Tibial artery (tissue), 4 donors: ENCODE measurements around the gene FHOD3.

Experiments
- DNase-seq, 2 donors: peaks; one replicate each; pipeline ENCODE4 v3.0.0-alpha.2; 2019
- H3K27ac ChIP-seq, 2 donors: fragments of 200-600 bp; sonication (generic) in 1 of 2; 1 replicate in 1 of 2; 2 replicates in 1 of 2; pipeline ENCODE4 v1.5.1; 2018 to 2019; ENCODE audit warnings: mild to moderate bottlenecking in 1 of 2
- H3K27me3 ChIP-seq, 2 donors: fragments of 200-600 bp; sonication (generic) in 1 of 2; one replicate each; pipeline versions ENCODE4 v1.5.1 to v1.6.0; 2016 to 2019
- H3K36me3 ChIP-seq, 3 donors: fragments of 200-600 bp; sonication (generic) in 2 of 3; one replicate each; pipeline ENCODE4 v1.5.1; 2016 to 2019; ENCODE audit warnings: mild to moderate bottlenecking in 2 of 3
- H3K4me1 ChIP-seq, 4 donors: fragments of 200-600 bp; sonication (generic) in 2 of 4; 1 replicate in 3 of 4; 2 replicates in 1 of 4; pipeline ENCODE4 v1.5.1; 2016 to 2019
- H3K4me3 ChIP-seq, 2 donors: fragments of 200-600 bp; sonication (generic) in 1 of 2; 1 replicate in 1 of 2; 2 replicates in 1 of 2; pipeline ENCODE4 v1.5.1; 2018 to 2019; ENCODE audit warnings: mild to moderate bottlenecking in 2 of 2
- H3K9me3 ChIP-seq, 3 donors: fragments of 200-600 bp; sonication (generic) in 1 of 3; one replicate each; pipeline ENCODE4 v1.5.1; 2016 to 2019
- intact Hi-C: fragments of 100-400 bp; cut with DNase I; formaldehyde crosslinking; loops from one replicate; pipeline ENCODE4 v1.15.0; 2023; ENCODE audit warnings: low total_unique reads
- TF ChIP-seq, protein P1 (sequence below), 2 experiments: fragments of 200-600 bp in 1 of 2; fragments of 450-650 bp in 1 of 2; IDR thresholded peaks; one replicate each; pipeline ENCODE4 v1.5.1; 2017 to 2019; ENCODE audit warnings: antibody characterized with exemption in 2 of 2, mild to moderate bottlenecking in 1 of 2, moderate library complexity in 1 of 2

The FHOD3 gene

DNA sequence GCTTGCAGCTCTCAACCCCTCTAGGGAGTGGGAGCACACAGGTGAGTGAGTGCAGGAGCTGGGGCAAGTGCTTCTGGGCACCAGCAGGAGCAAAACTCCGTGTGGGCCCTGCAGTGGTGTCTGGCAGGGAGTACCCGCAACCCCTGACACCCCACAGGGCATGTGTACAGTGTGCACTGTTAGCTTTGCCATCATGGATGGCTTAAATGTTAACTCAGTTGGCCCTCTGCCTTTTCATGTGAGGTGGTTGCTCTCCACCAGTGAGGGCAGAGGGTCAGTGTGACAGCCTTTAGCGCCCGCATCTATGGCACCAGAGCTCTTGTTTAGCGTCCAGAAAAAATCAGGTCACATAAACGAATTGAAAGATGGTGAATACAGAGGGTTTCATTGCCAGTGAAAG lies 438.6 kb downstream of the FHOD3 start:
- TF ChIP-seq, protein P1, sequence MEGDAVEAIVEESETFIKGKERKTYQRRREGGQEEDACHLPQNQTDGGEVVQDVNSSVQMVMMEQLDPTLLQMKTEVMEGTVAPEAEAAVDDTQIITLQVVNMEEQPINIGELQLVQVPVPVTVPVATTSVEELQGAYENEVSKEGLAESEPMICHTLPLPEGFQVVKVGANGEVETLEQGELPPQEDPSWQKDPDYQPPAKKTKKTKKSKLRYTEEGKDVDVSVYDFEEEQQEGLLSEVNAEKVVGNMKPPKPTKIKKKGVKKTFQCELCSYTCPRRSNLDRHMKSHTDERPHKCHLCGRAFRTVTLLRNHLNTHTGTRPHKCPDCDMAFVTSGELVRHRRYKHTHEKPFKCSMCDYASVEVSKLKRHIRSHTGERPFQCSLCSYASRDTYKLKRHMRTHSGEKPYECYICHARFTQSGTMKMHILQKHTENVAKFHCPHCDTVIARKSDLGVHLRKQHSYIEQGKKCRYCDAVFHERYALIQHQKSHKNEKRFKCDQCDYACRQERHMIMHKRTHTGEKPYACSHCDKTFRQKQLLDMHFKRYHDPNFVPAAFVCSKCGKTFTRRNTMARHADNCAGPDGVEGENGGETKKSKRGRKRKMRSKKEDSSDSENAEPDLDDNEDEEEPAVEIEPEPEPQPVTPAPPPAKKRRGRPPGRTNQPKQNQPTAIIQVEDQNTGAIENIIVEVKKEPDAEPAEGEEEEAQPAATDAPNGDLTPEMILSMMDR (IDR thresholded peaks at IDR 0.05), result no peak
- H3K4me1 ChIP-seq, result no peaks in the 10 kb centered on the region
- H3K27me3 ChIP-seq, result no peaks in the 10 kb centered on the region
- no peak overlapping the region for H3K27ac ChIP-seq
- intact Hi-C loops, result no loop called here
- H3K9me3 ChIP-seq, result no peaks in the 10 kb centered on the region
- no peak for DNase-seq
- H3K36me3 ChIP-seq, result peaks cover 20 to 38% (median 33%) of the 10 kb centered on the region in 3 donors
- no peak overlapping the region for H3K4me3 ChIP-seq

DNA sequence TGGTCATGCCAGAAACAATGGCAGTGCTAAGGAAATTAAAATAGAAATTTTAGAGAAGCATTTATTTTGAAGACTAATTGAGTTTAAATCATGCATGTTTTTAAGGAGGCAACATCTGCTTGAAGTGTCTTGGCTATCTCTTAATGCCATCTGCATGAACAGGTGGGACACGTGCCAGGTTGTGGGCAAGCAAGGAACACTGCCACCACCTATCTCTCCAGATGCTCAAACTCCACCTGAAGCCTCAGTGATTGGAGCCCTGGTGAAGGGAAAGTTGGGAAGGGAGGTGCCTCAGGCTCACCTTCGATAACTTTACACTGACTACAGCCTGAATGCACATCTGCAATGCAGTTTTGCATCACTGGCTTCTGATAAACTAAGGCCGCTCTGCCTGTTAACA lies 439.8 kb downstream of the FHOD3 start:
- no peaks in the 10 kb centered on the region for H3K27me3 ChIP-seq
- intact Hi-C loops, result no loop called here
- H3K36me3 ChIP-seq, result peaks cover 22 to 37% (median 36%) of the 10 kb centered on the region in 3 donors
- TF ChIP-seq, protein P1 (IDR thresholded peaks at IDR 0.05), result no peak
- no peak overlapping the region for H3K27ac ChIP-seq
- H3K4me1 ChIP-seq, result no peaks in the 10 kb centered on the region
- H3K9me3 ChIP-seq, result no peaks in the 10 kb centered on the region
- H3K4me3 ChIP-seq, result no peak overlapping the region
- no peak for DNase-seq

DNA sequence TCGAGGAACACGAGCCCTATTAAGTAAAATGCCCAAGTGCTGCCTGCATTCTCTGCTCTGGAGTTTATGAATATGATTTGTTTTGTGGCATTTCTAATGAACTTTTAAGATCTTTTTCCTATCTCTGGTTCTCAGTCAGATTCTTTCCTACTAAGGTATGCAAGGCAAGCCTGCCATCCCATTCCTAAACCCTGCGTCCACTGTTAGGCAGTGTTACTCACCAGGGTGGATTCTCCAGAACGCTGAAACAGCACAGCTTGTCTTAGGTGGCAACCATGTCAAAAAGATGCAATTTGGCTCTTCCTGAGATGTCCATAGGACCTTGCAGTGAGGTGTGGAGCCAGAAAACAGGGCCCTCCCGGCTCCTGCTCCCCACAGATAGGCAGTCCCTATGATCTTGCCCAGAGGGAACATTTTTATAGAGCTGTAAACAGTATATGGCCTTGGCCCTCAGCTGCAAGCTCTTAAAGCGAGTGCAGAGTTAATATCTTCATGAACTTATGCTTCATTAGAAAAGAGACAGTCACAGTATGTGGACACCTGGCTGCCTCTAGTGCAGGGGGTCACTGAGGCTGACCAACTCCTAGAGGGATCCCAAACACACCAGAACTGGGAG lies 446.9 kb downstream of the FHOD3 start:
- Histone ChIP-seq H3K36me3 (peaks cover 28 to 55% (median 34%) of the 10 kb centered on the region in 3 donors), H3K4me1 (no peaks in the 10 kb centered on the region), H3K9me3 (no peaks in the 10 kb centered on the region), H3K4me3 (no peak overlapping the region), H3K27me3 (no peaks in the 10 kb centered on the region), H3K27ac (no peak overlapping the region)
- TF ChIP-seq, protein P1 (IDR thresholded peaks at IDR 0.05), result no peak
- intact Hi-C loops, result no loop called here
- no peak for DNase-seq

DNA sequence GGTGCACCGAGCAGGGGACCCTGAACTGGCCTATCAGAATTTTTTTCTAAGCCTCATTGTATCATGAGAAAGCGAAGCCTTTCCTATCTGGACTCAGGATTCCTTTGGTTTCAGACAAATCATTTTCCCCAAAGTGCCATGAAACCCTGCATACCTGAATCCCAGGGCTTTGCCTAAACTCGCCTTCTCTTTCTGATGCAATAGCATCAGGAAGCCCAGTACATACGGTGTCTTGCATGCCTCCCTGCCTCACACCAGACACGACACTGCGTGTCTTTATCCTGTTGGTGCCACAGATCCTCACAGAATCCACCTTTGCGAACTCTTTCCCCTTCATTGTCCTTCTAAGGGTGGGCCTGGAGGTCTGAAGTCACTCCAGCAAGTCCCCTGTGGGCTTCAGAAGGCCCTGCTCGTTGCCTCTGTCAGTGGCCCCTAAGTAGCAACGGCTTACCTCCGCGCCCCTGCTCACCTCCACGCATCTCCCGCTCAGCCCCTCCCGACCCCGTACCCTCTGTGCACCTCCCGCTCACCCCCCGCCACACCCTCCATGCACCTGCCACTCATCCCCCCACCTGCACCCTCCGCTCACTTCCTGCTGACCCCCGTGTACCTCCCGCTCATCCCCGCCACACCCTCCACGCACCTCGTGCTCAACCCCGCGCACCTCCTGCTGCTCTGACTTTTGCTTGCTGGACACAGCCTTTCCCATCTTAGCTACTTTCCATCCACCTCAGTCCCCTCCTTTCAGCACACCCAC lies 447.9 kb downstream of the FHOD3 start:
- no peaks in the 10 kb centered on the region for H3K4me1 ChIP-seq
- no peak overlapping the region for H3K4me3 ChIP-seq
- no peaks in the 10 kb centered on the region for H3K9me3 ChIP-seq
- TF ChIP-seq, protein P1 (IDR thresholded peaks at IDR 0.05), result no peak
- DNase-seq, result no peak
- peaks cover 28 to 55% (median 34%) of the 10 kb centered on the region in 3 donors for H3K36me3 ChIP-seq
- intact Hi-C loops, result no loop called here
- no peaks in the 10 kb centered on the region for H3K27me3 ChIP-seq
- H3K27ac ChIP-seq, result no peak overlapping the region

DNA sequence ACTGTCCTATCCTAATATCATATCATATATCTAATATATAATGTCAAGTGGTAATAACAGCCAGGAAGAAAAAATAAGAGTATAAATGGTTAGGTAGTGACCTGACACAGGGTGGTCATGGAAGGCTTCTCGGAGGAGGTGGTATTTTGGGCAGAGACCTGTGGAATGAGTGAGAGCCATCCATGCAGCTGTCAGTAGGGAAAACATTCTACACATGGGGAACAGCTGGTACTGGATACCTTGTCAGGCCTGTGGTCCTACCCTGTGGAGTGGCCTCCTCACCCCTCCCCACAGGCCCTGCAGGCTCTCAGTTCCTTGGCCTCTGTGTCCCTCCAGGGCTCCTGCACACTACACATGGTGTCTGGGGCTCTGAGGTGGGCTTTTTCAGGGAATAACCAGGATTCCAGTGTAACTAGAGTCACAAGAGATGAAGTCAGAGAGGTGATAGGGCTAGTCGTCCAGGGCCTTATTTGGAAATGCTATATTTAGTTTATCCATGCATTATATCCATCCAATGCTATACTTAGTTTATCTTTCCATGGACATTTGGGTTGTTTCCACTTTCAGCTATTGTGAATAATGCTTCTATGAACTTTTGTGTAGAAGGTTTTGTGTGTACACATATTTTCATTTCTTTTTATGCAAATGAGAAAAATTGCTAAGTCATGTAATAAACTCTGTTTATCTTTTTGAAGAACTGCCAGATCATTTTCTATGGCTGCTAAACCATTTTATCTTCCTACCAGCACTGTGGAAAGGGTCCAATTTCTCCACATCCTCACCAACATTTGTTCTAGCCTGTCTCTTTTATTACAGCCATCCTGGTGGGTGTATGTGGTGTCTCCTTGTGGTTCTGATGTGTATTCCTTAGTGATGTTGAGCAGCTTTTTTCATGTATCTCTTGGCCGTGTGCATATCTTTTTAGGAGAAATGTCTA lies 455.7 kb downstream of the FHOD3 start:
- DNase-seq, result no peak
- intact Hi-C loops, result loop anchor here (10.0 kb wide), 1 partner anchor 58 kb away; no protein-coding TSS in a partner anchor
- H3K36me3 ChIP-seq, result no peaks in the 10 kb centered on the region
- H3K27ac ChIP-seq, result peak overlapping the region; percentile 2 to 40
- no peaks in the 10 kb centered on the region for H3K9me3 ChIP-seq
- H3K4me1 ChIP-seq, result peaks cover 0 to 23% (median 7%) of the 10 kb centered on the region in 4 donors
- TF ChIP-seq, protein P1 (IDR thresholded peaks at IDR 0.05), result no peak
- H3K27me3 ChIP-seq, result no peaks in the 10 kb centered on the region
- no peak overlapping the region for H3K4me3 ChIP-seq
